Endothelial cell of umbilical vein (primary cell): ENCODE results near the gene ZNF628.

Experiments
- EZH2 ChIP-seq: IDR thresholded peaks from 2 replicates; pipeline ENCODE4 v1.6.1; 2012; ENCODE audit warnings: borderline replicate concordance, low read depth, mild to moderate bottlenecking, moderate library complexity, low read length, inconsistent platforms; ENCODE audit not compliant: severe bottlenecking
- FOS ChIP-seq: IDR thresholded peaks from 2 replicates; pipeline ENCODE4 v1.6.1; 2011; ENCODE audit warnings: mild to moderate bottlenecking, low read length, moderate library complexity, borderline replicate concordance; ENCODE audit not compliant: insufficient read depth
- POLR2A ChIP-seq: IDR thresholded peaks from 2 replicates; pipeline ENCODE4 v1.6.1; 2012; ENCODE audit warnings: low read depth, mild to moderate bottlenecking, control low read depth, low read length
- POLR2AphosphoS5 ChIP-seq: IDR thresholded peaks from 2 replicates; pipeline ENCODE4 v1.6.1; 2012; ENCODE audit warnings: low read depth, mild to moderate bottlenecking, control low read depth, low read length, moderate library complexity; ENCODE audit not compliant: insufficient read depth
- TF ChIP-seq, protein P1 (sequence below), 2 donors: IDR thresholded peaks; 1 replicate in 1 of 2; 2 replicates in 1 of 2; pipeline ENCODE4 v1.5.1; 2011; ENCODE audit warnings: low read length in 2 of 2, mild to moderate bottlenecking in 2 of 2, moderate library complexity in 2 of 2, control low read depth in 1 of 2, inconsistent platforms in 1 of 2, low read depth in 1 of 2; ENCODE audit not compliant: insufficient read depth in 1 of 2; ENCODE audit errors: extremely low read depth in 1 of 2
- TF ChIP-seq, protein P2 (sequence below): IDR thresholded peaks from 2 replicates; pipeline ENCODE4 v1.6.1; 2011; ENCODE audit not compliant: insufficient read depth, insufficient read length

DNA sequence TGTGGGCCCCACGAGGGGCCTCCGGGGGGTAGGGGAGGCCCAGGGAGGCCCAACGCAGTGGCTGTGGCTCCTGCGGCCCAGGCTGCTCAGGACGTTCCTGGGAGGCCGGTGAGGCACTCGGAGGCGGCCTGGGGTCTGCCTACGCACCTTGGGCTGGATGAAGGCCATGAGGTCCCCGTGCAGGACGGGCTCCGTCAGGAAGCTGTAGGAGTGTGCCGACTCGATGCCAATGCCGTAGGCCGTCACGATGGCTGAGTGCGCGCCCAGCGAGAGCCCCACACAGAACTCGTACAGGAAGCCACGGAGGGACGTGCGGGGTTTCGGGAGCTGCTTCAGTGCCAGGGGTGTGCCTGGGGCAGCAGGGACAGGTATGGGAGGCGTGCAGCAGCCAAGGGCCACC lies 54.6 kb downstream of the ZNF628 start:
- TF ChIP-seq, protein P1, sequence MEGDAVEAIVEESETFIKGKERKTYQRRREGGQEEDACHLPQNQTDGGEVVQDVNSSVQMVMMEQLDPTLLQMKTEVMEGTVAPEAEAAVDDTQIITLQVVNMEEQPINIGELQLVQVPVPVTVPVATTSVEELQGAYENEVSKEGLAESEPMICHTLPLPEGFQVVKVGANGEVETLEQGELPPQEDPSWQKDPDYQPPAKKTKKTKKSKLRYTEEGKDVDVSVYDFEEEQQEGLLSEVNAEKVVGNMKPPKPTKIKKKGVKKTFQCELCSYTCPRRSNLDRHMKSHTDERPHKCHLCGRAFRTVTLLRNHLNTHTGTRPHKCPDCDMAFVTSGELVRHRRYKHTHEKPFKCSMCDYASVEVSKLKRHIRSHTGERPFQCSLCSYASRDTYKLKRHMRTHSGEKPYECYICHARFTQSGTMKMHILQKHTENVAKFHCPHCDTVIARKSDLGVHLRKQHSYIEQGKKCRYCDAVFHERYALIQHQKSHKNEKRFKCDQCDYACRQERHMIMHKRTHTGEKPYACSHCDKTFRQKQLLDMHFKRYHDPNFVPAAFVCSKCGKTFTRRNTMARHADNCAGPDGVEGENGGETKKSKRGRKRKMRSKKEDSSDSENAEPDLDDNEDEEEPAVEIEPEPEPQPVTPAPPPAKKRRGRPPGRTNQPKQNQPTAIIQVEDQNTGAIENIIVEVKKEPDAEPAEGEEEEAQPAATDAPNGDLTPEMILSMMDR (IDR thresholded peaks at IDR 0.05; ENCODE audit: extremely low read depth in 1 of 2, insufficient read depth in 1 of 2, low read depth in 1 of 2, low read length in 2 of 2): no peak
- TF ChIP-seq POLR2A: no peak
- TF ChIP-seq POLR2AphosphoS5: no peak
- TF ChIP-seq EZH2: no peak
- TF ChIP-seq FOS: no peak
- TF ChIP-seq, protein P2, sequence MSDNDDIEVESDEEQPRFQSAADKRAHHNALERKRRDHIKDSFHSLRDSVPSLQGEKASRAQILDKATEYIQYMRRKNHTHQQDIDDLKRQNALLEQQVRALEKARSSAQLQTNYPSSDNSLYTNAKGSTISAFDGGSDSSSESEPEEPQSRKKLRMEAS: no peak
